Ovary (tissue), 9 donors: ENCODE data around the gene TICAM2. TPM values are rescaled to one million over a fixed set of nuclear protein-coding genes. Genes with fewer than 3 reads are reported as not detected.

Experiments used
- DNase-seq, 5 donors: peaks; one replicate each; pipeline ENCODE4 v3.0.0-alpha.2; 2019 to 2020
- H3K27ac ChIP-seq, 2 donors: fragments of 200-600 bp; one replicate each; pipeline versions ENCODE4 v1.5.1 to v1.8.0; 2019 to 2022
- H3K27me3 ChIP-seq: fragments of 200-600 bp; one replicate; pipeline ENCODE4 v1.8.0; 2022
- H3K36me3 ChIP-seq: fragments of 200-600 bp; sonication (generic); one replicate; pipeline ENCODE4 v1.5.1; 2019
- H3K4me1 ChIP-seq: one replicate; pipeline ENCODE4 v1.8.1; 2013; ENCODE audit warnings: mild to moderate bottlenecking, moderate library complexity; ENCODE audit not compliant: insufficient read depth
- H3K4me3 ChIP-seq: fragments of 200-600 bp; sonication (generic); one replicate; pipeline ENCODE4 v1.5.1; 2017
- H3K9me3 ChIP-seq, 2 donors: fragments of 200-600 bp in 1 of 2; sonication (generic) in 1 of 2; one replicate each; pipeline versions ENCODE4 v1.5.1 to v1.8.1; 2013 to 2019; ENCODE audit warnings: mild to moderate bottlenecking in 1 of 2, moderate library complexity in 1 of 2
- EP300 ChIP-seq: sonication (generic); formaldehyde crosslinking; IDR thresholded peaks from one replicate; pipeline ENCODE4 v1.6.1; 2017; ENCODE audit warnings: antibody characterized with exemption
- POLR2A ChIP-seq: fragments of 450-650 bp; IDR thresholded peaks from one replicate; pipeline ENCODE4 v1.6.1; 2017; ENCODE audit warnings: antibody characterized with exemption, mild to moderate bottlenecking, moderate library complexity
- WGBS, 3 donors: extraction: QIAGEN DNeasy Blood & Tissue Kit in 1 of 3; methylation state at CpG; one replicate each; pipeline versions ENCODE4 v1.1.5 to v1.1.7; 2013 to 2017; 5-methylcytosine and 5-hydroxymethylcytosine counted together
- intact Hi-C, 4 donors: fragments of 100-400 bp; cut with DNase I; formaldehyde crosslinking; loops; one replicate each; pipeline versions ENCODE4 v1.11.0 to v1.15.1; 2022 to 2023
- polyA plus RNA-seq, 2 donors: library from polyadenylated mRNA; stranded (reverse); fragments of 200-250 nt in 1 of 2; fragments of 350-450 nt in 1 of 2; fragmentation: Illumina TruSeq in 1 of 2; extraction: RNeasy Lipid Tissue Mini Kit (QIAGEN cat#74804) in 1 of 2; gene quantifications; one replicate each; pipeline ENCODE4 v1.2.3, GENCODE V29; 2013 to 2014
- total RNA-seq, 7 donors: library from RNA; depleted of rRNA in 2 of 7; stranded (reverse); fragments of >200 nt in 2 of 7; fragmentation: NEBNext Ultra II Directional in 3 of 7; extraction: Animal tissue kit (Norgen Biotek cat#: 25700) in 3 of 7; gene quantifications; one replicate each; pipeline versions ENCODE4 v1.1.0 to v1.2.4, GENCODE V29; 2016 to 2023
- TF ChIP-seq, protein P1 (sequence below), 3 donors: fragments of 450-650 bp in 2 of 3; fragments of 200-600 bp in 1 of 3; IDR thresholded peaks; one replicate each; pipeline versions ENCODE4 v1.5.1 to v1.8.0; 2016 to 2022; ENCODE audit warnings: antibody characterized with exemption in 3 of 3, mild to moderate bottlenecking in 1 of 3
- donor health status: DM: no; HTN: no; CAD: no; lungs with moderate emphysema.
- donor health status: DM: no; HTN: no; CAD: no.
- donor health status: Bipolar disorder and iron deficiency.
- donor health status: DM: yes; HTN: yes; CAD: no.
- donor health status: DM: no; HTN: no; CAD: no.
- donor health status: DM: yes; HTN: yes; CAD: no.

The TICAM2 gene
- total and polyA plus RNA-seq, 9 donors, result 1.0 to 6.4 (median 4.0) TPM

- 4 to 6% (median 6%) methylated on average over 2 of the region's 2 CpGs for WGBS, 3 donors
- no peaks in the 10 kb centered on the region for H3K36me3 ChIP-seq
- no peaks in the 10 kb centered on the region for H3K9me3 ChIP-seq
- H3K4me1 ChIP-seq, result peaks cover 8% of the 10 kb centered on the region
- intact Hi-C loops, result no loop called here
- peak overlapping the region; percentile 90 for H3K4me3 ChIP-seq
- DNase-seq, result no peak
- no peaks in the 10 kb centered on the region for H3K27me3 ChIP-seq
- TF ChIP-seq POLR2A (no peak), EP300 (no peak)
- TF ChIP-seq, protein P1, sequence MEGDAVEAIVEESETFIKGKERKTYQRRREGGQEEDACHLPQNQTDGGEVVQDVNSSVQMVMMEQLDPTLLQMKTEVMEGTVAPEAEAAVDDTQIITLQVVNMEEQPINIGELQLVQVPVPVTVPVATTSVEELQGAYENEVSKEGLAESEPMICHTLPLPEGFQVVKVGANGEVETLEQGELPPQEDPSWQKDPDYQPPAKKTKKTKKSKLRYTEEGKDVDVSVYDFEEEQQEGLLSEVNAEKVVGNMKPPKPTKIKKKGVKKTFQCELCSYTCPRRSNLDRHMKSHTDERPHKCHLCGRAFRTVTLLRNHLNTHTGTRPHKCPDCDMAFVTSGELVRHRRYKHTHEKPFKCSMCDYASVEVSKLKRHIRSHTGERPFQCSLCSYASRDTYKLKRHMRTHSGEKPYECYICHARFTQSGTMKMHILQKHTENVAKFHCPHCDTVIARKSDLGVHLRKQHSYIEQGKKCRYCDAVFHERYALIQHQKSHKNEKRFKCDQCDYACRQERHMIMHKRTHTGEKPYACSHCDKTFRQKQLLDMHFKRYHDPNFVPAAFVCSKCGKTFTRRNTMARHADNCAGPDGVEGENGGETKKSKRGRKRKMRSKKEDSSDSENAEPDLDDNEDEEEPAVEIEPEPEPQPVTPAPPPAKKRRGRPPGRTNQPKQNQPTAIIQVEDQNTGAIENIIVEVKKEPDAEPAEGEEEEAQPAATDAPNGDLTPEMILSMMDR (IDR thresholded peaks at IDR 0.05), result no peak
- H3K27ac ChIP-seq, result no peak overlapping the region
Measured at GRCh38 chr5:115542086-115542485, 60.2 kb downstream of the TICAM2 start.

- no peaks in the 10 kb centered on the region for H3K27me3 ChIP-seq
- H3K4me1 ChIP-seq, result peaks cover 8% of the 10 kb centered on the region
- 18 to 20% (median 19%) methylated on average over 2 of the region's 2 CpGs for WGBS, 3 donors
- no peaks in the 10 kb centered on the region for H3K36me3 ChIP-seq
- H3K9me3 ChIP-seq, result no peaks in the 10 kb centered on the region
- intact Hi-C loops, result no loop called here
- TF ChIP-seq POLR2A (no peak), EP300 (no peak)
- TF ChIP-seq, protein P1 (IDR thresholded peaks at IDR 0.05), result no peak
- DNase-seq, result no peak
- no peak overlapping the region for H3K27ac ChIP-seq
- peak overlapping the region; percentile 90 for H3K4me3 ChIP-seq
Measured at GRCh38 chr5:115541611-115542010, 60.7 kb downstream of the TICAM2 start.

DNA sequence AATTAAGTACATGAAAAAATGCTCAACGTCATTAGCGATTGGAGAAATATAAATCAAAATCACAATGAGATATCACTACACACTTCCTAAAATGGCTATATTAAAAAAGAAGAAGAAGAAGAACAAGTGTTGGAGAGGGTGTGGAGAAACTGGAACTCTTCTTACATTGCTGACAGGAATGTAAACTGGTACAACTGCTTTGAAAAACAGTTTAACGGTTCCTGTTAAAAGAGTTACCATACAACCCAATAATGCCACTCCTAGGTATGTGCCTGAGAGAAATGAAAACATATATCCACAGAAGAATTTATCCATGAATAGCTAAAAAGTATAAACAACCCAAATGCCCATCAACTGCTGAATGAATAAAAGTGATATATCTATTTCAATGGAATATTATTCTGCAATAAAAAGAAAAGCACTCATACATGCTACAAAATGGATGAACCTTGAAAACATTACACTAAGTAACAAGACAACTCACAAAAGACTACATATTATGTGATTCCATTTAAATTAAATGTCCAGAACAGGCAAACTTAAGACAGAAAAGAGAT, 66.7 kb downstream of the TICAM2 start:
- H3K36me3 ChIP-seq, result no peaks in the 10 kb centered on the region
- intact Hi-C loops, result no loop called here
- no peak overlapping the region for H3K4me3 ChIP-seq
- no peak overlapping the region for H3K27ac ChIP-seq
- whole genome bisulfite sequencing, 3 donors, result 82 to 91% (median 89%) methylated on average over 3 of the region's 3 CpGs
- DNase-seq, result no peak
- no peaks in the 10 kb centered on the region for H3K9me3 ChIP-seq
- H3K4me1 ChIP-seq, result peaks cover 6% of the 10 kb centered on the region
- TF ChIP-seq, protein P1 (IDR thresholded peaks at IDR 0.05), result no peak
- TF ChIP-seq POLR2A, result no peak
- H3K27me3 ChIP-seq, result no peaks in the 10 kb centered on the region

- Histone ChIP-seq H3K36me3 (no peaks in the 10 kb centered on the region), H3K27ac (no peak overlapping the region), H3K9me3 (no peaks in the 10 kb centered on the region), H3K27me3 (no peaks in the 10 kb centered on the region), H3K4me1 (peaks cover 4% of the 10 kb centered on the region), H3K4me3 (no peak overlapping the region)
- intact Hi-C loops, result no loop called here
- DNase-seq, result no peak
- TF ChIP-seq POLR2A (no peak), EP300 (no peak)
- TF ChIP-seq, protein P1 (IDR thresholded peaks at IDR 0.05), result no peak
- 66 to 72% (median 71%) methylated on average over 2 of the region's 2 CpGs for WGBS, 3 donors
Measured at GRCh38 chr5:115532517-115532916, 69.8 kb downstream of the TICAM2 start.
